ENCODE data around the gene PAFAH1B1. TPM values are rescaled to one million over a fixed set of nuclear protein-coding genes. Genes with fewer than 3 reads are reported as not detected.
"Not testable (repeated sequence)": the region's sequence is repeated elsewhere in the genome, so short reads cannot be mapped to it uniquely, and the experiment has no call there.

PAFAH1B1 gene
- total RNA-seq, 2 experiments from 2014 or later, result 163 to 167 TPM

GRCh38 chr17:2564877-2565276, 28.6 kb upstream of the PAFAH1B1 start:
- H3K4me3 Mint-ChIP-seq, result no peak overlapping the region
- no peaks in the 10 kb centered on the region for H3K9me3 Mint-ChIP-seq (ENCODE audit: low read depth)
- DNase-seq, result no peak
- intact Hi-C loops (cut with DNase I, micrococcal nuclease), result no loop called here
- ChIA-PET CTCF (no interaction called here), POLR2A (no interaction called here)
- H3K4me1 Mint-ChIP-seq, result peaks cover 13% of the 10 kb centered on the region
- no peaks in the 10 kb centered on the region for H3K36me3 Mint-ChIP-seq (ENCODE audit: low read depth)
- no peak for ATAC-seq
- H3K27me3 Mint-ChIP-seq, result no peaks in the 10 kb centered on the region
- H3K27ac Mint-ChIP-seq, result no peak overlapping the region

GRCh38 chr17:2566056-2566455, 27.4 kb upstream of the PAFAH1B1 start:
- intact Hi-C loops (cut with DNase I, micrococcal nuclease), result no loop called here
- no peaks in the 10 kb centered on the region for H3K27me3 Mint-ChIP-seq

GRCh38 chr17:2571523-2572303, 21.7 kb upstream of the PAFAH1B1 start:
- CTCF ChIA-PET, result interaction anchor here (0.6 kb wide), 1 partner anchor 156 kb away, joined by 3 read pairs; no protein-coding TSS in a partner anchor
- H3K27me3 Mint-ChIP-seq, result no peaks in the 10 kb centered on the region
- peaks cover 10% of the 10 kb centered on the region for H3K4me1 Mint-ChIP-seq
- no peaks in the 10 kb centered on the region for H3K9me3 Mint-ChIP-seq (ENCODE audit: low read depth)
- ATAC-seq (peak; percentile 75), DNase-seq (no peak)
- H3K27ac Mint-ChIP-seq, result no peak overlapping the region
- POLR2A ChIA-PET, result interaction anchor here (0.8 kb wide), 1 partner anchor 31 kb away, joined by 4 read pairs; no protein-coding TSS in a partner anchor
- no peaks in the 10 kb centered on the region for H3K36me3 Mint-ChIP-seq (ENCODE audit: low read depth)
- intact Hi-C loops (cut with DNase I, micrococcal nuclease), result no loop called here
- no peak overlapping the region for H3K4me3 Mint-ChIP-seq

More at GRCh38 chr17:2566056-2566455, 27.4 kb upstream of the PAFAH1B1 start:
- DNase-seq, result no peak
- H3K4me1 Mint-ChIP-seq, result peaks cover 15% of the 10 kb centered on the region
- H3K9me3 Mint-ChIP-seq (ENCODE audit: low read depth), result no peaks in the 10 kb centered on the region
- H3K36me3 Mint-ChIP-seq (ENCODE audit: low read depth), result no peaks in the 10 kb centered on the region
- no peak for ATAC-seq
- H3K27ac Mint-ChIP-seq, result no peak overlapping the region
- ChIA-PET CTCF (interaction anchor here (0.6 to 0.8 kb wide), 2 partner anchors 63 to 79 kb away, joined by 3 read pairs; no protein-coding TSS in a partner anchor), POLR2A (no interaction called here)
- H3K4me3 Mint-ChIP-seq, result no peak overlapping the region

GRCh38 chr17:2572304-2572609, 21.2 kb upstream of the PAFAH1B1 start:
- CTCF ChIA-PET, result interaction anchor here (1.1 kb wide), 1 partner anchor 54 kb away, joined by 3 read pairs; no protein-coding TSS in a partner anchor
- H3K36me3 Mint-ChIP-seq (ENCODE audit: low read depth); POLR2A ChIA-PET; H3K27ac Mint-ChIP-seq; H3K9me3 Mint-ChIP-seq (ENCODE audit: low read depth); intact Hi-C loops (cut with DNase I, micrococcal nuclease); H3K4me3 Mint-ChIP-seq; H3K27me3 Mint-ChIP-seq; ATAC-seq; DNase-seq: not testable (repeated sequence)
- peaks cover 10% of the 10 kb centered on the region for H3K4me1 Mint-ChIP-seq

- DNase-seq (no peak), ATAC-seq (no peak)
- Mint-ChIP-seq H3K9me3 (ENCODE audit: low read depth) (no peaks in the 10 kb centered on the region), H3K27me3 (no peaks in the 10 kb centered on the region), H3K4me1 (no peaks in the 10 kb centered on the region), H3K4me3 (no peak overlapping the region), H3K27ac (no peak overlapping the region), H3K36me3 (ENCODE audit: low read depth) (no peaks in the 10 kb centered on the region)
- POLR2A ChIA-PET, result no interaction called here
- intact Hi-C loops (cut with DNase I, micrococcal nuclease), result no loop called here
- CTCF ChIA-PET, result interaction anchor here (0.8 to 2.5 kb wide), 2 partner anchors 30 to 59 kb away, joined by 3 to 6 read pairs; no protein-coding TSS in a partner anchor
Observed at GRCh38 chr17:2580151-2580550, 13.3 kb upstream of the PAFAH1B1 start.

GRCh38 chr17:2580661-2581060, 12.8 kb upstream of the PAFAH1B1 start:
- ChIA-PET POLR2A (no interaction called here), CTCF (interaction anchor here (0.8 to 2.5 kb wide), 3 partner anchors 11 to 59 kb away, joined by 3 to 6 read pairs (median 3); no protein-coding TSS in a partner anchor)
- DNase-seq (no peak), ATAC-seq (no peak)
- H3K9me3 Mint-ChIP-seq (ENCODE audit: low read depth), result no peaks in the 10 kb centered on the region
- no peak overlapping the region for H3K4me3 Mint-ChIP-seq
- H3K36me3 Mint-ChIP-seq (ENCODE audit: low read depth), result no peaks in the 10 kb centered on the region
- H3K4me1 Mint-ChIP-seq, result no peaks in the 10 kb centered on the region
- no peak overlapping the region for H3K27ac Mint-ChIP-seq
- no peaks in the 10 kb centered on the region for H3K27me3 Mint-ChIP-seq
- intact Hi-C loops (cut with DNase I, micrococcal nuclease), result no loop called here

GRCh38 chr17:2582493-2582892, 11.0 kb upstream of the PAFAH1B1 start:
- ChIA-PET CTCF (no interaction called here), POLR2A (no interaction called here)
- Mint-ChIP-seq H3K36me3 (ENCODE audit: low read depth) (no peaks in the 10 kb centered on the region), H3K9me3 (ENCODE audit: low read depth) (no peaks in the 10 kb centered on the region), H3K27ac (no peak overlapping the region), H3K27me3 (no peaks in the 10 kb centered on the region), H3K4me3 (no peak overlapping the region), H3K4me1 (no peaks in the 10 kb centered on the region)
- ATAC-seq (no peak), DNase-seq (no peak)
- intact Hi-C loops (cut with DNase I, micrococcal nuclease), result no loop called here

- no peak overlapping the region for H3K4me3 Mint-ChIP-seq
- H3K27ac Mint-ChIP-seq, result no peak overlapping the region
- no peaks in the 10 kb centered on the region for H3K9me3 Mint-ChIP-seq (ENCODE audit: low read depth)
- DNase-seq (no peak), ATAC-seq (no peak)
- intact Hi-C loops (cut with DNase I, micrococcal nuclease), result loop anchor here in 1 of 2 experiments (5.0 kb wide), 1 partner anchor 759 kb away; the partner anchor contains the start of gene RPA1
- POLR2A ChIA-PET, result interaction anchor here (1.1 kb wide), 1 partner anchor 79 kb away, joined by 4 read pairs; the partner anchor contains the start of gene METTL16
- H3K4me1 Mint-ChIP-seq, result peaks cover 11% of the 10 kb centered on the region
- H3K36me3 Mint-ChIP-seq (ENCODE audit: low read depth), result no peaks in the 10 kb centered on the region
- H3K27me3 Mint-ChIP-seq, result no peaks in the 10 kb centered on the region
- CTCF ChIA-PET, result no interaction called here
Observed at GRCh38 chr17:2591040-2591640, 2.3 kb upstream of the PAFAH1B1 start.

GRCh38 chr17:2593821-2594721, 617 bp downstream of the PAFAH1B1 start:
- intact Hi-C loops (cut with DNase I, micrococcal nuclease), result loop anchor here (1.0 to 5.0 kb wide), 9 partner anchors 81 to 1043 kb away; partner anchors contain the start of genes METTL16 (in 2 of the 2), CLUH (in 1 of the 2), CTNS (in 1 of the 2) and MNT (in 1 of the 2)
- Mint-ChIP-seq H3K27me3 (no peaks in the 10 kb centered on the region), H3K36me3 (ENCODE audit: low read depth) (peaks cover 6% of the 10 kb centered on the region), H3K27ac (peak overlapping the region; percentile 87), H3K4me3 (peak overlapping the region; percentile 79), H3K9me3 (ENCODE audit: low read depth) (no peaks in the 10 kb centered on the region), H3K4me1 (peaks cover 34% of the 10 kb centered on the region)
- DNase-seq (peak; percentile 92), ATAC-seq (peak; percentile 63)
- CTCF ChIA-PET, result interaction anchor here (1.6 kb wide), 1 partner anchor 7 kb away, joined by 6 read pairs; no protein-coding TSS in a partner anchor
- POLR2A ChIA-PET, result interaction anchor here (0.6 to 1.6 kb wide), 3 partner anchors 15 to 201 kb away, joined by 3 to 6 read pairs (median 5); no protein-coding TSS in a partner anchor

- peak overlapping the region; percentile 79 for H3K4me3 Mint-ChIP-seq
- no peaks in the 10 kb centered on the region for H3K9me3 Mint-ChIP-seq (ENCODE audit: low read depth)
- intact Hi-C loops (cut with DNase I, micrococcal nuclease), result loop anchor here in 1 of 2 experiments (5.0 kb wide), 1 partner anchor 763 kb away; the partner anchor contains the start of gene RPA1
- H3K27ac Mint-ChIP-seq, result peak overlapping the region; percentile 87
- POLR2A ChIA-PET, result interaction anchor here (1.6 kb wide), 1 partner anchor 115 kb away, joined by 6 read pairs; no protein-coding TSS in a partner anchor
- CTCF ChIA-PET, result no interaction called here
- DNase-seq, result peak; percentile 15
- ATAC-seq, result no peak
- peaks cover 40% of the 10 kb centered on the region for H3K4me1 Mint-ChIP-seq
- peaks cover 9% of the 10 kb centered on the region for H3K36me3 Mint-ChIP-seq (ENCODE audit: low read depth)
- H3K27me3 Mint-ChIP-seq, result no peaks in the 10 kb centered on the region
Observed at GRCh38 chr17:2594722-2595599, 1.5 kb downstream of the PAFAH1B1 start.

All from activated CD4-positive, alpha-beta T cell treated with anti-CD3 and anti-CD28 coated beads for 36 hours (primary cell).